Uterus (tissue), 2 donors: ENCODE measurements around the gene GABARAP.

Source experiments
- POLR2A ChIP-seq, 2 donors: fragments of 450-650 bp; IDR thresholded peaks; one replicate each; pipeline ENCODE4 v1.6.1; 2016; ENCODE audit warnings: antibody characterized with exemption in 2 of 2, mild to moderate bottlenecking in 1 of 2, moderate library complexity in 1 of 2
- TF ChIP-seq, protein P1 (sequence below), 4 experiments: fragments of 200-600 bp in 2 of 4; fragments of 450-650 bp in 2 of 4; sonication (generic) in 2 of 4; IDR thresholded peaks; one replicate each; pipeline ENCODE4 v1.5.1; 2016 to 2019; ENCODE audit warnings: antibody characterized with exemption in 4 of 4, mild to moderate bottlenecking in 2 of 4, moderate library complexity in 1 of 4

DNA sequence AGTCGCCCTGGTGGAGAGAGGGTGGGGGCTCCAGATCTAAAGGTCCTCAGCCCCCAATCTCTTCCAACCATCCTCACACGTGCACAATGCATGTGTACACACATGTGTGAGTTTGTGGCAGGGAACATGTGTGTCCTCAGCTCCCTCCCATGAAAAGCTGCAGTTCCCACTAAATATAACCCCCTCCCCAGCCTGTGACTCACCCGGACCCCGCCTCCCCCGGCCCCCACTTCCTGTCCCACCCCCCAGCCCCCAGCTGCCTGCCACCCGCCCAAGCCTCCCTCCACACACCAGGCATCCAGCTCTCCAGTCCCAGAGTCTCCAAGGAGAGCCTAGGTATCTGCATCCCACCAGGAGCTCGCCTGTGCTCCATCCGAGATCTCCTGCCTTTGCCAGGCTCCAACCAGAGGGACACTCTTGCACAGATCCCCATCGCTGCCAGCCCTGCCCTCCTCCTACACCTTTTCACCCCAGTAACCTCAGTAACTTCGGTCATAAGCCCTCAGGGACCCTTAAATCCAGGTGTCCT, 26.5 kb downstream of the GABARAP start:
- TF ChIP-seq, protein P1, sequence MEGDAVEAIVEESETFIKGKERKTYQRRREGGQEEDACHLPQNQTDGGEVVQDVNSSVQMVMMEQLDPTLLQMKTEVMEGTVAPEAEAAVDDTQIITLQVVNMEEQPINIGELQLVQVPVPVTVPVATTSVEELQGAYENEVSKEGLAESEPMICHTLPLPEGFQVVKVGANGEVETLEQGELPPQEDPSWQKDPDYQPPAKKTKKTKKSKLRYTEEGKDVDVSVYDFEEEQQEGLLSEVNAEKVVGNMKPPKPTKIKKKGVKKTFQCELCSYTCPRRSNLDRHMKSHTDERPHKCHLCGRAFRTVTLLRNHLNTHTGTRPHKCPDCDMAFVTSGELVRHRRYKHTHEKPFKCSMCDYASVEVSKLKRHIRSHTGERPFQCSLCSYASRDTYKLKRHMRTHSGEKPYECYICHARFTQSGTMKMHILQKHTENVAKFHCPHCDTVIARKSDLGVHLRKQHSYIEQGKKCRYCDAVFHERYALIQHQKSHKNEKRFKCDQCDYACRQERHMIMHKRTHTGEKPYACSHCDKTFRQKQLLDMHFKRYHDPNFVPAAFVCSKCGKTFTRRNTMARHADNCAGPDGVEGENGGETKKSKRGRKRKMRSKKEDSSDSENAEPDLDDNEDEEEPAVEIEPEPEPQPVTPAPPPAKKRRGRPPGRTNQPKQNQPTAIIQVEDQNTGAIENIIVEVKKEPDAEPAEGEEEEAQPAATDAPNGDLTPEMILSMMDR (IDR thresholded peaks at IDR 0.05): no peak
- TF ChIP-seq POLR2A (IDR thresholded peaks at IDR 0.05): no peak
